Fibroblast of gingiva (primary cell): ENCODE results near the gene SYNE2.
A peak's percentile ranks its signal among the peaks of the same experiment; 100 is the strongest.

Experiments used
- DNase-seq: peaks from one replicate; pipeline ENCODE4 v3.0.0-alpha.2; 2011; ENCODE audit warnings: low read depth

SYNE2 gene

DNA sequence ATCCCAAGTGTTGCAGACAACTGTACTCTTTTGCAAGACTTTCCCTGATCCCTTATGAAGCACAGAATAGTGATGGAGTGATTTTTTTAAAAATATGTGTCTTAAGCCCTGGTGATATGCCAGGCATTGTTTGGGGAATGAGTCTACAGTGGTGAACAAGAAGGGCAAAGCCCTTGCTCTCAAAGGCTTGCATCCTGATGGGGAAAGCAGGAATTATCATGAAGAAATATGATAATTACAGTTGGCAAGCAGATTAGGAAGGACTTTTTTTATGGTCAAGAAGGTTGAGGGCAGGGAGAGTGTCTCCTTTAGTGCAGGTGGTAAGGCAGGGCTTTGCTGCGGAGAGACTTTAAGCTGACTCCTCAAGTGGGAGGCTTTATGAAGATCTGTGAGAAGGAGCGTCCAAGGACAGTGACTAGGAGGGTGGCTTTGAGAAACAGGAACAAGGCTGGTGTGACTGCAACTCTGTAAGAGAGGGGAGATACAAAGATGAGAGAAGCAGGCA lies 100.2 kb downstream of the SYNE2 start:
- peak; percentile 50 for DNase-seq

DNA sequence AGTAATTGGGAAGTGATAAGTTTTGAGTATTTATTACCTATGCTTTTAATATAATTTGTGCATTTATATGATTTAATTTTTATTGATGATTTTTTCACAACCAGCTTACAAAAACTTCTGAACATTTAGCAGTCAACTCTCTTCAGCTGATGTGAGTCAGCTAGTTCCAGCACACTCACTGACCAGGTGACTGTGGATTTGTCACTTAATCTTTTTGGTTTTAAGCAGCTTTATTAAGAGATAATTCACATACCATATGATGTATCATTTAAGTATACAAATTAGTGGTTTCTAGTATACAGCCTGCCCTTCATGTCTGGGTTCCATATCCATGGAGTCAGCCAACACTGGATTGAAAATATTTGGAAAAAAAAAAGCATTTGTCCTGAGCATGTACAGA lies 103.5 kb downstream of the SYNE2 start:
- no peak for DNase-seq

DNA sequence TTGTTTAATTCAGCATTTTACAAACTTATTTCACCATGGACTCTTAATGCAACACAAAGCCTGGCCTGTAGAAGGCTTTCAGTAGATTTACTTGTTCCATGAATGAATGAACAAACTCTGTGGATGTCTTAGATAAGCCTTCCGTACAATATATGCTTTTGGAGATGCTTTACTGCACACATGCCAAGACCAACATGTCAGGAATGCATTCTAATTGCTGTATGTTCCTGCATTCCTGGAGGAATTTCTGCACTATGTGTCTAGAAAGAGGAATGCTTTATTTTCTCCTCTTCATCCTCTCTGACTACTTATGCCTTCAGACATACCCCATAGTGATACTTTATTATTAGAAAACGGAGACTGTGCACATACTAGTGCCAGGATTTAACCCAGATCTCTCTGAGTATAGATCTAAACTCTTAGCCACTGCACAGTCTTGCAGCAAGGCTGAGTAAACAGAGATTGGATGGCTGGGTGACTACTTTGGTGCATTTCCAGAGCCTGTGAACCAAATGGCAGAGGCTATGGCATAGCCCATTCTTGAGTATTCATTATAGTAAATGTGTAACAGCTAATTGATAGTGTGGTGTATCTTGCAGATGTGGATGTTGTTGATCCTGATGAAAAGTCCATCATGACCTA lies 108.2 kb downstream of the SYNE2 start:
- peak; percentile 12 for DNase-seq

DNA sequence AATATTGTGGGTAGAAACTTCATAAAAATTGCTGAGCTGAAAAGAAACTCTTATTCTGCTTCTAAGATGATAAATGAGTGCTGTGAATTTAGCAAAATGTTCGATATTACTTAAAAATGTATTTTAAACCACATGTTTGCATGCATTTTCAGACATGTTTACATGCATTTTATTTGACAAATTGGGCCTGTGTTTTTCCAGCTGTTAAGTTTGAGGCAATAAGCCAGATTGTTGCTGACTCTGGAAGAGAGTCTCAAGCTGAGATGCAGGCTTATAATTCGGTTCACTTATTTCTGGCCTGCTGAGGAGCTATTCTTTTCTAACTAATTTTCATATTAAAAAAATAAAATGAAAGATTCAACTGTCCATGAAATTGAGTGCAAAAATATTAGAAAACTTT lies 110.1 kb downstream of the SYNE2 start:
- DNase-seq: no peak

DNA sequence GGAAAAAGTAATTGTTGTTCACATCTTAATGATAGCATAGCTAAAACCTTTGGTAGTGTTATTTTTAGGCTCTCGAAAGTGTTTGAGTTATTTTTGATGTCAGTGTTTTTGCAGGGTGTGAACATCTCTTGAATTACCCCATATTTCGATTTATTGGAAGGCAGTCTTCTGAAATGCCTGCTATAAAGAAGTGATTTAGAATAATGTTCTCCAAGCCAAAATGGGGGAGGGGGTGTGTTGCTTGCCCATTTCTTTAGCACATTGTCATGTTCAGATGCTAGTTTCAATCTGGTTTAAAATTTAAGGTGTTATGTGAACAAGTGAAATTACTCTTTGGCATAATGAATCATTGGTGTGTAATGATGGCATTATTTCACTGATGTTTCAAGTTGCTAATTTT lies 110.6 kb downstream of the SYNE2 start:
- no peak for DNase-seq

DNA sequence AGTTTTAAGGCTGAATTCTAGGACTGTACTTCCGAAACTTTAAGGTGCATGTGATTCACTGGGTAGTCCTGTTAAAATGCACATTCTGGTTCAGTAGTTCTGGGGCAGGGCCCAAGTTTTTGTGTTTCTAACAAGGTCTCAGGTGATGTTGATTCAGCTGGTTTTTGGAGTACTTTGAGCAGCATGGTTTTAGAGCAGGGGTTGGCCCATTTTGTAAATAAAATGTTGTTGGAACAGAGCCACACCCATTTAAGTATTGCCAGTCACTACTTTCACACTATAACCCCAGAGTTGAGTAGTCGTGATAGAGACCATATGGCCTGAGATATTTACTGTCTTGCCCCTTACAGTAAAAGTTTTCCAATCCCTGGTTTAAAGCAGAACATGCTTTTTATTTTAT lies 111.3 kb downstream of the SYNE2 start:
- no peak for DNase-seq

DNA sequence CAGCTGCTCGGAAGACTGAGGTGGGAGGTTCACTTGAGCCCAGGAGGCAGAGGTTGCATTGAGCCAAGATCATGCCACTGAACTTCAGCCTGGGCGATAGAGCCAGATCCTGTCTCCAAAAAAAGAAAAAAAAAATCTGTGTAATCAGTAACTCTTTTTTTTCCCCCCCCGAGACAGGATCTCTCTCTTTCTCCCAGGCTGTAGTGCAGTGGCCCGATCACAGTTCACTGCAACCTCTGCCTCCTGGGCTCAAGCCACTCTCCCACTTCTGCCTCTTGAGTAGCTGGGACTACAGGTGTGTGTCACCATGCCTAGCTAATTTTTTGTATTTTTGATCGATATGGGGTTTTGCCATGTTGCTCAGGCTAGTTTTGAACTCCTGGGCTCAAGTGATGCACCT lies 113.6 kb downstream of the SYNE2 start:
- DNase-seq: no peak

DNA sequence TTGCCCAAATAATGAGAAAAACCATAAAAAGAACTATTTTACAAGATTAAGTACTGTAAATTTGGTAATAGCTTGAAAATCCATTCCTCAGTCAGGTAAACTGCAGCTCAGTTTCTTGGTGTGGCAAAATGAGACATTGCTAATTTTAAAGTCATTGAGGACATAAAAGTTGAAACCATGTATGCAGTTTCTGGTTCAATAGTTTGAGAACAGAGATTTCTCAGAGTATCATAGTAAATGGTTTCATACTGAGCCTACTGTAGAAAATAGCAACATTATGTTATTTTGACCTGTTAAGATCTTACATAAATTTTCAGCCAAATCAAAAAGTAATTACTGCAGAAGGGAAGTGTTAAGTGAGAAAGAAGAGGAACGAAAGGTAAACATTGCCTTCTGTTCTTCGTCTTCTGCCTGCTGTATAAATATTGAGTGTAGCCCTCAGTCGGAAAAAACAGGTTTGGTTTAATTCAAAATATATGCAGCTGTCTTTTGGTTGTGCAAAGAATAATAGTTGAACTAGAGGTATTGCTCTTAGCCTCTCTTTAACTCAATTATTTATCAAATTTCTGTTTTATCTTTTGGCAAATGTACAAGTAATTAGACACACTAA lies 119.6 kb downstream of the SYNE2 start:
- DNase-seq: no peak

DNA sequence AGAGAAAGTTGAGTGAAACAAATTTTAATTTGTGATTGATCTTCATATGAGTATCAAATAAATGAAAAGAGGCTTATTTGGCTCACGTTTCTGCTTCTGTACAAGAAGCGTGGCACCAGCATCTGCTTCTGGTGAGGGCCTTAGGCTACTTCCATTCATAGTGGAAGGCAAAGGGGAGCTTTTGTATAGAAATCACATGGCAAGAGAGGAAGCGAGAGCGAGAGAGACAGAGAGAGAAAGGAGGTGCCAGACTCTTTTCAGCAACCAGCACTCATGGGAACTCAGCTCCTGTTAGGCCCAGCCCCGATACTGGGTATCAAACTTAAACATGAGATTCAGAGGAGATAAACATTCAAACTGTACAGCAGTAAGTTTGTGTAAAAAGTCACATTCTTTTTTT lies 121.4 kb downstream of the SYNE2 start:
- no peak for DNase-seq

DNA sequence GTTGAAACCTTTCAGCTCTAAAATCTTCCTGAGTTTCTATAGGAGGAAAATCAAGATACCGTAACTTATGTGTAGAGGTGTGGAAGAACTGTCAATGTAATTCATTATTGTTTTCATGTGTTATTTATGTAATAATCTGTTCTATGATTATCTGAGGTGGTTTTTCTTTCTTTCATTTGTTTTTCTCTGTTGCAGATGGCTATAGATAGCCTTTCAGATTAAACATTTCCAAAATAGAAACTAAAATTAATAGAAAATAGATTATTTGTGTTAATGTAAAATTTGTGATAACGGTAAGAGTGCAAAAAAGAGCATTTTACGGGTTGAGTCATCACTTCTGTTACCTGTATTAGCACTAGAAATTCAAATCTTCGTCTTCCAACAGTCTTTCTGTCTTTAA lies 128.8 kb downstream of the SYNE2 start:
- DNase-seq: no peak

DNA sequence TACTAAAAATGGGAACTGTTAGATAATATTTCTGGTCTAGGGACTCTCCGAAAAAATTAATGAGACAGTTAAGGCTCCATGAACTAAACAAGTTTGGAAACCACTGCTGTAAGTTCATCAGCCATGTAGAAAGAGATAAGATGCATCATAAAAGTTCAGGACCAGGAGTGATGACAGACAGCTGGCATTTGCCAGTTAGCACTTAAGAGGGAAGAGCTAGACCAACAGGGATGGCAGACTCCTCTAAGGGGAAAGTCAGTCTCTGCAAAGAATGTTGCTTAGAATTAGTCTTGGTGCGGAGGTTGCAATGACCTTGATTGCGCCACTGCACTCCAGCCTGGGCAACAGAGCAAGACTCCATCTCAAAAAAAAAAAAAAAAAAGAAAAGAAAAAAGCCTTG lies 129.4 kb downstream of the SYNE2 start:
- no peak for DNase-seq

DNA sequence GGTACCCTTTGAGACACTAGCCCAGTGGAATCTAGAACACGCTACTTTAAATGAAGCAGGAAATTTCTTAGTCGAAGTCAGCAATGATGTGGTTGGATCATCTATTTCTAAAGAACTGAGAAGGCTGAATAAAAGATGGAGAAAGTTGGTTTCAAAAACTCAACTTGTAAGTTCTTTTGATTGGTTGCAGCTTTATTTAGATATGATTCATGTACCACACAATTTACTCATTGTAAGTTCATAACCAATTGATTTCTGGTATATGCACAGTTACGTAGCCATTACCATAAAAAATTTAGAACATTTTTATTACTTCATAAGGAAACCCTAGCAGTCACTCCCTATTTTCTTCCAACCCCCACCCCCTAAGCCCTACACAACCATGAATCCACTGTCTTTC lies 129.8 kb downstream of the SYNE2 start:
- DNase-seq: no peak

DNA sequence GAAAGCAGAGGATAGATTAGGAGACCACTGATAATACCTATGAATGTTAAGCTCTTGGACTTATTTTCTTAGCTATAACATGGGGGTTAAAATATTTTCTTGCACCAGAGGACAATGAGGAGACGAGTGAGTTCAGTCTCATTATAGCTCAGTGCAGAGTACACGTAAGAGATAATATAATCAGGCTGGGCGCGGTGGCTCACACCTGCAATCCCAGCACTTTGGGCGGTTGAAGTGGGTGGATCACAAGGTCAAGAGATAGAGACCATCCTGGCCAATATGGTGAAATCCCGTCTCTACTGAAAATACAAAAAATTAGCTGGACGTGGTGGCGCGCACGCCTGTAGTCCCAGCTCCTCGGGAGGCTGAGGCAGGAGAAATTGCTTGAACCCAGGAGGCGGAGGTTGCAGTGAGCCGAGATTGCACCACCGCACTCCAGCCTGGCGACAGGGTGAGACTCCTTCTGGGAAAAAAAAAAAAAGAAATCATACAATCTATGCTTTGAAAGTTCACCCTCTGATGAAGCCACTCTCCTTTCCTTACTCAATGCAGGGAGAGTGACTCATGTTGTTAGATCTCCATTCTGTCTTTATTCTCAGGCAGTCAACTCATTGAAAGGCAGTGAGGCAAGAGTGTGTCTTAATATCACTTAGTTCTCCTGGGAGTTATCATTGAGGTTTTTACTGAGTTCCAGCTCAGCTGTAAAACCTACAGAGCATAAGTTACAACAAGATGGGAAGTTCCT lies 134.2 kb downstream of the SYNE2 start:
- peak; percentile 88 for DNase-seq

DNA sequence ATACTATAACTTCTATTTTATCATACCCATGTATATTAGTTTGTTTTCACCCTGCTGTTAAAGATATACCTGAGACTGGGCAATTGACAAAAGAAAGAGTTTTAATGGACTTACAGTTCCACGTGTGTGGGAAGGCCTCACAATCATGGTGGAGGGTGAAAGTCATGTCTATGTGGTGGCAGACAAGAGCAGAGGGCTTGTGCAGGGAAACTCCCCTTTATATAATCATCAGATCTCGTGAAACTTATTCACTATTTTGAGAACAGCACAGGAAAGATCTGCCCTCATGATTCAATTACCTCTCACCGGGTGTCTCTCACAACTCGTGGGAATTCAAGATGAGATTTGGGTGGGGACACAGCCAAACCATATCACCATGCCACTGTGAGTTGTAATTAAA lies 135.8 kb downstream of the SYNE2 start:
- no peak for DNase-seq

DNA sequence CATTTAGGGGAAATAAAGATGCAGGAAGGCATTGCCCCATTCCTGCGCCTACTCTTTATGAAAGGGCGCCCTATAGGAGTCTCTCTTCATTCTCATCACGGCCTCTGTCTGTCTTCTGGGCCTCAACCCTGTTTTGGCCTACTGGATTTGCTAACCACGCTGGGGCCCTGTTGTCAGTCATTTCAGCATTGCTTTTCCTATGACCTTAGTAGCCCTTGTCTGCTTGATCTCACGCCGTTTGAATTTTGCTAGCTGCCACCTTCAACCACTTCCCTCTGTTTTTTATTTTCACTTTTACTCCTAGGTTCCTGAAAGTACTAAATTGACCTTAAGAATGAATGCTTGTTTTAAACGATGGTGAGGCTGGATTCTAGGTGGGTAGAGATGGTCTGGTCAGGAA lies 139.0 kb downstream of the SYNE2 start:
- no peak for DNase-seq

DNA sequence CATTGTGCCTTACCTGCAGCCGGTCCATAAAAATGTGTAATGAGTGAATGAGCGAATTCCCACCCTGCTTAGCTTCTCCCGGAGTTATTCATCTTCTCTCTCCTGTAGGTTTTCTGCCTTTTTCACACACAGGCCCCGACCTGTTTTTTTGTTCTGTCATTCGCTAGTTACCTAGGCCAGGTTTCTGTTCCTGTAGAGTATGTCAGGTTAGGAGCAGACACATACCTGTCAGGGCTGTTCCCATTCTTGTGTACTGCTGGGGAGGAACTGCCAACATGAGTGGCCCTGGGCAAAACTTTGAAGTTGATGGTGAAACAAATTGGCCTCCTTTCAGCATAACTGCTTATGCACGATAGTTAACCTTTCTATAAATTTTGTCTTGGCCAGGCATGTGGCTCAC lies 140.1 kb downstream of the SYNE2 start:
- no peak for DNase-seq

DNA sequence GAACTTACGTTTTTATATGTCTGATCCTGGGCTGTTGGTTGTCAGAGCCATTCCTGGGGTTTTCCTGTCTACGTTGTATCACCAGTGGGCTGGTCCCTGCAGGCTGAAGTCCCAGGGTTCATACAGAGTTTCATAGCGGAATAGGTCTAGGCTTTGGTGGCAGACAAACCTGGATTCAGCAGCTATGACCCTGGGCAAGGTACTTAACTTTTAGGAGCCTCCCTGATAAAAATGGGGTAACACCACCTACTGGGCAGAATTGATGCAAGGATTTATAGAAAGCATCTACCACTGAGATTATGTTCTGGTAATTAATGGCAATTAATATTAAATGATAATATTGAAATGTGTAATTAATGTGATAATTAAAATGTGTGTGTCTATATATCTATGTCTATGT lies 141.2 kb downstream of the SYNE2 start:
- no peak for DNase-seq

DNA sequence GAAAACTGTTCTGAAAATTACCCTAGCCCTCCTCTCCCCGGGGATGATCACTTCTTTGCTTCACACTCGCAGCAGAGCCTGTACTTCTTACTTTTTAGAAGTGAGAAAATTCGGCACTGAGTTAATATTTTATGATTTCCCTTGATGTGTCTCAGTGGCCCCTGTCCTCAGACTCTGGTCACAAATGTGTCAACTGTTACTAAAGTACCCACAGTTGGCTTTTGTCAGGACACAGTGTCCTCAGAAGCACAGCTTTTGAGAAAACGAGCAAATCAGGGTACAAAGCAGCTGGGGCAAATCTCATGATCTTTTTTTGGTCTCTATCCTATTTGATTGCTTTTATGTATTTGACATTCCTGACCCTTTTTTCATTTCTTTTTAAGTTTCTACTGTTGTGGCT lies 142.5 kb downstream of the SYNE2 start:
- no peak for DNase-seq

DNA sequence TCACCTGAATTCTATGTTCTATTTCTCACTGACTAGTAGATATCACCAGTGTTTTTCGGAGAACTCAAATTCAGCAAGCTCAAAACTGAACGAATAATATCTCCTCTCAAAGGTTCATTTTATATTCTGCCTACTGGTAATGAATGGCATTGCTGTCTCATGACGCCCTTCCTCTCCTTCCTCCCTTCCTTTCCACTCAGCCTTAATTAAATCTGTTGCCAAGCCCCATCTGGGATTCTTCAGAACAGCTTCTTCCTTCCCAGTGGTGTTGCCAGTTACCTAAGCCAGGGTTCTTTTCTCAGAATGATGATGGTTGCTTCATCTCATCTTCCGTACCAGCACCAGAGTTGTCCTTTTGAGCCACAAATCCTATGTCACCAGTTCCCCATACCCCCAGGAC lies 143.2 kb downstream of the SYNE2 start:
- no peak for DNase-seq

DNA sequence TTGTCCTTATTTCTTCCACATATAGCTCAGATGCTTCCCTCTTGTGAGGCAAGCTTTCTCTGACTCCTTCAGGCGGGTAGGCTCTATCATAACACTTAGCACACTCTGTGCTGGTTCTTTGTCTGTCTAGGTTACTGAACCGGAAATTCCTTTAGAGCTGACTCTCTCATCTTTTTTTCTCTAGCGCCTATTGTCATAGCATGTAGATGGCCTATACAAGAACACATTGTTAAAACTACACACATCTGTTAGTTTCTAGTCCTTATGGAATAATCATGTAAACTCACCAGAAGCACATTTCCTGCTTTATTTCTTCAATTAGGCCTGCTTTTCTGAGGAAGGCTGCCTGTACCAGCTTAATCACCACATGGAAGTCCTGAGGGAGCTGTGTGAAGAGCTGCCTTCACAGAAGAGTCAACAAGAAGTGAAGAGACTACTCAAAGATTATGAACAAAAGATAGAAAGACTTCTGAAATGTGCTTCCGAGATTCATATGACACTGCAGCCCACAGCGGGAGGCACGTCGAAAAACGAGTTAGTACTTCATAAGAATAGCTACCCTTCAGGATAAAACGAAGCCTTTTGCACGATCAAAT lies 143.9 kb downstream of the SYNE2 start:
- no peak for DNase-seq

DNA sequence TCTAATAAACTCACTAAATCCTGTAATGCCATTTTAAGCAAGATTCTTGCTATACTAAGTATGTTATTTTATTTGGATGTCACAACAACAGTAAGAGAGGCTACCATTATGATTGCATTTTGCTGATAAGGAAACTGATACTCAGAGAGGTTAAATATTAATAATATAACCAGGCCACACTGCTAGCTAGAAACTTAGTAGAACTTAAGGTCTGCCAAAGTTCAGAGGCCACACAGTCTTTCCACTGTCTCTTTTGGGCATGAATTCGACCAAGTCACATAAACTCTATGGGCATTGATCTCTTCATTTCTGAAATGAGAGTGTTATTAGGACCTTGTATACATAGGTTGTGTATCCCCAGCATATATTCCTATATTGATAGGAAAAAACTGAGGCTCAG lies 147.9 kb downstream of the SYNE2 start:
- DNase-seq: no peak

DNA sequence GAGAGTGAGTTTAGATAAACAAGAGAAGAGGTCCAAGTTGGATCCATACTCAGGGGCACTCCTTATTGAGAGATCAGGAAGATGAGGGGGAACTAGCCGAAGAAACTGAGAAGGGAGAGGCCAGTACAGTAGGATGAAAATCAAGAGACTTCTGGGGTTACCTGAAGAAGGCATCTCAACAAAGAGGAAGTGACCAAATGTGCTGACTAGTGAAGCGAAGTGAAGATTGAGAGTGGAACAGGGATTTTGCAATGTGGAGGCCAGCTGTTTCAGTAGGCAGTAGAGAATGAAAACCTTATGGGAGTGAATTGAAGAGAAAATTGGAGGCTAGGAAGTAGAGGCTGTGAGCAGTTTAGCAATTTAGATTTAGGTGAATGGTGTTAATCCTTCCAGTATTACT lies 153.0 kb downstream of the SYNE2 start:
- DNase-seq: no peak

DNA sequence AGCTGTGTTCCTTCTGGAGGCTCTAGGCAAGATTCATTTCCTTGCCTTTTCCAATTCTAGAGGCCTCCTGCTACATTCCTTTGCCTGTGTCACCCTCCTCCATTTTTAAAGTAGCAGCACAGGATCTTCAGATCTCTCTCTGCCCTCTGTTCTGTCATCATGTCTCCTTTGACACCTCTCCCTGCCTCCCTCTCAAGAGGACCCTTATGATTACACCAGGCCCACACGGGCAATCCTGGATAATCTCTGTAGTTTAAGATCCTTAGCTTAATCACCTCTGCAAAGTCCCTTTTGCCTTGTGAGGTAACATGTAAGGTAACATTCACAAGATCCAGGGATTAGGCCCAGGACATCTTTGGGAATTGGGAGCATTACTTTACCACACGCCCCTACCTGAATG lies 155.2 kb downstream of the SYNE2 start:
- DNase-seq: no peak
